Amniotic stem cell (primary cell): ENCODE data around the gene AP4M1.
A peak's percentile ranks its signal among the peaks of the same experiment; 100 is the strongest.
"Not testable (repeated sequence)": the region's sequence is repeated elsewhere in the genome, so short reads cannot be mapped to it uniquely, and the experiment has no call there.

Experiments used
- DNase-seq: peaks from one replicate; lab custom pipeline; 2025; lab: John Stamatoyannopoulos, UW

Gene AP4M1

DNA sequence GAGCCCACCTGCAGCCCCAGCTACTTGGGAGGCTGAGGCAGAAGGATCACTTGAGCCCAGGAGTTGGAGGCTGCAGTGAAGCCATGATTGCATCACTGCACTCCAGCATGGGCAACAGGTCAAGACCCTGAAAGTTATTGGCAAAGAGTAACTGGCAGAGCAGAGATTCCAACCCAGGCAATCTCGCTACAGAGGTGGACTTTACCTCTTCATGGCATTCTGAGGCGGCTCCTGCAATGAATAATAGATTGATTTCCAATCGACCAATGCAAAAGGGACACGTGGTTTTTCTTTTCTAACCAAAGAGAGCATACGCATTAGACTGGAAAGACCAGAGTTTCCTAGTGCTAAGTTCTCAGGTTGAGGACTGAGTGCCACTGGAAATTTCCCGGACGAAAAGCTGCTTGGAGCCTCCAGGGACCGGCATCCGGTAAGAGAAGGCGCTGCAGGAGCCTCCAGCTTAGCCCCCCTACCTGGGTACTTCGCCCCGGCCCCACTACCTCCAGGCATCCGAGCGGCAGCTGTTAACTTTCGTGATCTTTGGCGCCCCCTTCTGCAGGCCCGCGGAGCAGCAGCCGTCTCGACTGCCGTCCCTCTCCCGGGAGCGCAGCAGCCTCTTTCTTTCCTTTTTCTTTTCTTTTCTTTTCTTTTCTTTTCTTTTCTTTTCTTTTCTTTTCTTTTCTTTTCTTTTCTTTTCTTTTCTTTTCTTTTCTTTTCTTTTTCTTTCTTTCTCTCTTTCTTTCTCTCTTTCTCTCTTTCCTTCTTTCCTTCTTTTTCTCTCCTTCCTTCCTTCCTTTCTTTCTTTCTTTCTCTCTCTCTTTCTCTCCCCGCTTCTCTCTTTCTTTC, 29.4 kb downstream of the AP4M1 start:
- DNase-seq = peak; percentile 9

DNA sequence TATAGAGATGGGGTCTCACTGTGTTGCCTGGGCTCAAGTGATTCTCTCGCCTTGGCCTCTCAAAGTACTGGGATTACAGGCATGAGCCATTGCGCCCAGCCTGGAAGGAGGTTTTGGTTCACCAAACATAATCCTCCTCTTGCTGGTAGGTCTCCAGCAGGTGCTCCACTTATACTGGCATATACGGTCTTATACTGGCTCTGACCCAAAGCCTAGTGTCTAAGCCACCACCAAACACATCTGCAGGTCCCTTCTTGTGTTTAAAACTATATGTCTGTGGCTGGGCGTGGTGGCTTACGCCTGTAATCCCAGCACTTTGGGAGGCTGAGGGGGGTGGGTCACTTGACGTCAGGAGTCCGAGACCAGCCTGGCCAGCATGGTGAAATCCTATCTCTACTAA, 30.7 kb downstream of the AP4M1 start:
- no peak for DNase-seq

DNA sequence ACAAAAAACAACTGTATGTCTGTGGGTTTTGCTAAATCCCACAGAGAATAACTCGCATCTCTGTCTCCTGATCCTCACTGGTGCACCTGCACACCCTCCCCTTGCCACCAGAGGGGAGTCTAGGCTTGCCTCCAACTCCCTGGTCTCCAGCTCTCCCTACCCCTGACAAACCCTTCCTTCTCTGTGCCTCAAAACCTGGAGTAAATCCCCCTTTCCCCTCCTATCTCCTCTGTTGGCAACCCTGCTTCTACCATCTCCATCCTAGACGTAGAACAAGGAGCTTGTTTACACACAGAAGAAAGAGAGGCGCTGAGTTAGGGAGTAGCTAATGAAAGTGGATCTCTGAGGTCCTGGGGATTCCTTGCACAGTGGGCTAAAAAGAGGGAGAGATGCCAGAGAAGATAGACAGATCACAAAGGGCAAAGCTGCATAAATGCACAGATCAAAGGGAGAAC, 31.3 kb downstream of the AP4M1 start:
- DNase-seq = peak; percentile 39

DNA sequence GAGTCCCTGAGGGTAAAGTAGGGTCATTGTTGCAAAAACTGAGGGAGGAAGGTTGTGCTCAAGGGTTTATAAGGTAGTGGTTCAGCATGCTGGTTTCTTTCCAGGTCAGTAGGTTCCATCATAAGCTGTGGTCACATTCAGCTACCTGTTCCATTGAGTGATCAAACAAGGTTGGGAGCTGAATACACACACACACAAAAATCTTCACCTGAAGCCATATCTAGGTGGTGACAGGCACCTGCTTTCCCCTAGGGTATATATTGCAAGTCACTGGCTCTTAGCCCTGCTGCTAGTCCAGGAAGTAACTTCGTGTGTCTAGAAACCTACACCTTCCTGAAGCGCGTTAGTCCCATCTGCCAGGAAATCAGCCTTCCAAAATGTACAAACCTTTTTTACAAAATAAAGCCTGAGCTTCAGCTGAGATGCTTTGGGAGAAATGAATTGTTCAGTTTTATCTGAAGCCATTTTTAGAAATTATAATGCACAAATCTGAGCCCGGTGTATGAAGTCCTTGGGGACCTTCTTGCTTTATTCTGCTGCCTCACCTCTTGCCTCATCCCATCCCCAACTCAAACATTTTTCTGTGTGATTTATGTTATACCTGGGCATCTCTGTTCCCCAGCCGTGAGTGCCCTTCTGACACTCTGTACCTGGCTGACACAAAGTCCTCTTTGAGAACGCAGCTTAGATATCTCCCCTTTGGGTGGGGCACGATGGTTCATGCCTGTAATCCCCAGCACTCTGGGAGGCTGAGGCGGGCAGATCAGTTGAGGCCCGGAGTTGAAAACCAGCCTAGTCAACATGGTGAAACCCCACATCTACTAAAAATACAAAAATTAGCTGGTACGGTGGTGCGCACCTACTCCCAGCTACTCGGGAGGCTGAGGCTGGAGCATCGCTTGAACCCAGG, 36.7 kb downstream of the AP4M1 start:
- no peak for DNase-seq

DNA sequence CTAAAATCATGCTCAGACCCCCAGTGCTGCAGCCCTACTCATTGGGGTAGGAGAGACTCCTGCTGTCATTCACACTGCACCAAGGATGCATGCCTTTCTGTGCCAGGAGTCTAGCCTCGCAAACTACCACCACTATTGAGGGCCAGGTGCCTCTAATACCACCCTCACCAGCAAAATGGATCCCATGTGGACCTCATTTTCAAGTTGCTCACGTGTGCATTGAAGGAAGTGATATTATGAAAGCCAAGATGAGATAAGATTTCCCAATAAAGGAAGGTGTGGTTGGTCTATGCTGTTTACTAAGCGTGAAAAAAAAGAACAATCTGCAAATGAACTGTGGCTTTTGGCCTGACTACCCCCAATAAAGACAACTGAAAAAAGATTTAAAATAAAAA, 40.1 kb downstream of the AP4M1 start:
- DNase-seq = no peak

DNA sequence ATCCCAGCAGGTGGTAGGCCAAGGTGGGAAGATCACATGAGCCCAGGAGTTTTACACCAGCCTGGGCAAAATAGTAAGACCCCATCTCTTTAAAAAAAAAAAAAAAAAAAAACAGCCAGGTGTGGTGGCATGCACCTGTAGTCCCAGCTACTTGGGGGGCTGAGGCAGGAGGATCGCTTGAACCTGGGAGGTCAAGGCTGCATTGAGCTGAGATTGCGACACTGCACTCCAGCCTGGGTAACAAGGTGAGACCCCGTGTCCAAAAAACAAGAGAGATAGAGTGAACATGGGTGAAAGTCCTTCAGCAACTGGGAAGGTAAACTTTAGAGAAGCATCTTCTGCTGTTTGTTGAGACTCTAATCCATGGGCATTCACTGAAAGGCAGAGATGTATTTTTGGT, 41.0 kb downstream of the AP4M1 start:
- no peak for DNase-seq

DNA sequence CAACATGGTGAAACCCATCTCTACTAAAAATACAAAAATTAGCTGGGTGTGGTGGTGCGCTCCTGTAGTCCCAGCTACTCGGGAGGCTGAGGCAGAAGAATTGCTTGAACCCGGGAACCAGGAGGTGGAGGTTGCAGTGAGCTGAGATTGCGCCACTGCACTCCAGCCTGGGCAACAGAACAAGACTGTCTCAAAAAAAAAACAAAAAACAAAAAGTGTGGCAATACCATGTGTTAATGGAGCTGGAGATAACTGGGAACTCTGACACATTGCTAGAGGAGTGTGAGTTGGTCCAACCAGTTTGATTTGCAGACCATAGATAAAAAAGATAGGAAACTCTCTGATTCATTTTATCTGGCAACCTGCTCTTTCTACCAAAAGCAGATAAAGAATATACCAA, 44.9 kb downstream of the AP4M1 start:
- DNase-seq = not testable (repeated sequence)

DNA sequence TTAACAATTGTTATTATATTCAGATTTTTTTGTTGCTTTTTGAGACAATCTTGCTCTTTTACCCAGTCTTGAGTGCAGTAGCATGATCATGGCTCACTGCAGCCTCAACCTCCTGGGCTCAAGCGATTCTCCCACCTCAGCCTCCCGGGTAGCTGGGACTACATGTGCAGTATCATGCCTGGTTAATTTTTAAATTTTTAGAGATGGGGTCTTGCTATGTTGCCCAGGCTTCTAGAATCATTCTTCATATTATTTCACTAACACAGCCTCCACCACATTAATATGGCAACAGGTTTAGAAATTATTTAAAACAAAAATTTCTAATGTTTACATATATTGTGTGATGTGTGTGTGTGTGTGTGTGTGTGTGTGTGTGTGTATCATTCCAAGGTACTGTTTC, 45.8 kb downstream of the AP4M1 start:
- no peak for DNase-seq

DNA sequence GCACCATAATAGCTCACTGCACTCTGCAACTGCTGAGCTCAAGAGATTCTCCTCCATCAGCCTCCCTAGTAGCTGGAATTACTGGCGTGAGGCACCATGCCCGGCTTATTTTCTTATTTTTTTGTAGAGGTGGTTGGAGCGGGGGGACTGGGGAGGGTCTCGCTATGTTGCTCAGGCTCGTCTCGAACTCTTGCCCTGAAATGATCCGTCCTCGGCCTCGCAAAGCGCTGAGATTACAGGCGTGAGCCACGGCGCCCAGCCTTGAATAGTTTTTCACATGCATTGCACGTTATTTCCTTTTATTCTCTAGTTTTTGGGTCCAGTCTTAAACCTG, 46.7 kb downstream of the AP4M1 start:
- DNase-seq = no peak

DNA sequence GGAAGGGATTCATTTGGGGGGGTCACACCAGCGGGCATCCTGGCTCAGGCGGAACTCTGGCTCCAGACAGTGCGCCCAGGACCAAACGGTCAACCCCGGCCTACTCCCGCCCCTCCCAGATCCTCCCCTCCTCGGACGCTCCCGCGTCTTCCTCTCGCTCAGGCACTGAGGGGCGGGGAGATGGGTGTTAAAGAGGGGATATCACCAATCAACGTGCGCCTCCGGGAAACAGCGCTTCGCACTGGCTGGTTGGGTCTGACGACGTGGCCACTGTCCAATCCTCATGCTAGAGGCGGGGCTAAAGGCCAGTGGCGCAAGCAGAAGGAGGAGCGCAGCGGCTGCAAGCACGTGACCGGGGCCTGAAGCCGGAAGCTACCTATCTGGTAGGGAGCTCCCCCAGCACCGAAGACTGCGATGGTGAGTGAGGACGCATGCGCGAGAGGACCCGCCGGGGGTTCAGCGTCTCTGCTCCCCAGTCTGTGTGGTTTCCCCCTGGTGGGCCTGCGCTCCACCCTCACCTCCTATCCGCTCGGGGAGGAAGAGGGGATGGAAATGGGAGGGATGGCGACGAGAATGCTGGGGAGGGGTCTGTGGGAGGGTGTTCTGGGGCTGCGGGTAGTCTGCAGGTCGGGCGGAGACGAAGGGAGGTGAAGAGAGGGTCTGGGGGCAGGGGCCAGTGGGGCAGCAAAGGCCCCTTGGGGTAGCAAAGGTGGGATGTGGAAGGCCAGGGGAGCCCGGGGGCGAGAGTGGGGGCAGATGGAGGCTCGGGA, 47.3 kb downstream of the AP4M1 start, which contains the start of gene LAMTOR4:
TSS of gene LAMTOR4 (plus strand) at position 360 of the 770 bp plus-strand sequence. CDS start at position 415, 55 bp downstream.
- peak; percentile 97 for DNase-seq

DNA sequence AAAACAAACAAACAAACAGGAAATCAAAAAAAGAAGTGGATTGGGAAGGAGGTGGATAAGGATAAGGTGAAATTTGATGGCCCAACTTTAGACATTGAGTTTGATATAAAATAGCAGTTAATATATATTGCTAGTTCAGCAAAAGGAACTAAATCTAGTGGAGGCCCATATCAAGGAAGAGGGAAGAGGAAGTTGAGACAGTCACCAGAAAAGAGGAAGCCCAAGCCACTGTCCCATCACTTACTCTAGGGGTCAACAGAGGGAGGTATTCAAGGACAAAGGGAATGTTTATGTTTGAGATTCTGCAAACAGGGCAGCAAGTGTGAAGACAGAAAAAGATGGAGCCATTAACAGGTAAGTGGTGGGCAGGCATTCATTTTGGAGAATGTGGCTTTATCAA, 51.0 kb downstream of the AP4M1 start:
- DNase-seq = no peak

DNA sequence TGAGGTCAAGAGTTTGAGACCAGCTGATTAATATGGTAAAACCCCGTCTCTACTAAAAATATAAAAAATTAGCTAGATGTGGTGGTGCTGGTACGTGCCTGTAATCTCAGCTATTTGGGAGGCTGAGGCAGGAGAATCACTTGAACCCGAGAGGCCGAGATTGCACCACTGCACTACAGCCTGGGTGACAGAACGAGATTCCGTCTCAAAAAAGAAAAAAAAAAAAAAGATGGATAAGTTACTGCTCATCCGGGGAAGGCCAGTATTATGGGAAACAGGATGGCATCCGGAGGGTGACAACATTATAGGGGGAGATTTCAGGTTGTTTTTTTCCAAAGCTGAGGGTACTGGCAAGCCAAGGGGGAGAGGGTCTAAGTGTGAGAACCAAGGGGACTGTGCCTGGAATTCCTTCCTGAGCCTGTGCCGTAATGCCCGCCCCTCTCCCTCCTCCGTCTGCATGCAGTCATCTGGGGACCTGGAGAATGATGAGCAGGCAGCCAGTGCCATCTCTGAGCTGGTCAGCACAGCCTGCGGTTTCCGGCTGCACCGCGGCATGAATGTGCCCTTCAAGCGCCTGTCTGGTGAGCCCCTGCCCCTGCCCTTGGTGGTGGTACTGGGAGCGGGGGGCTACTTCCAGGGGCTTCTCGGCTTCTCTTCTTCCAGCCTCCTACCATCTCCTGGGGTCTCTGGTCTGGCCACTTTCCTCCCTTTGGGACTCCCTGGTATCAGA, 51.7 kb downstream of the AP4M1 start:
- no peak for DNase-seq

DNA sequence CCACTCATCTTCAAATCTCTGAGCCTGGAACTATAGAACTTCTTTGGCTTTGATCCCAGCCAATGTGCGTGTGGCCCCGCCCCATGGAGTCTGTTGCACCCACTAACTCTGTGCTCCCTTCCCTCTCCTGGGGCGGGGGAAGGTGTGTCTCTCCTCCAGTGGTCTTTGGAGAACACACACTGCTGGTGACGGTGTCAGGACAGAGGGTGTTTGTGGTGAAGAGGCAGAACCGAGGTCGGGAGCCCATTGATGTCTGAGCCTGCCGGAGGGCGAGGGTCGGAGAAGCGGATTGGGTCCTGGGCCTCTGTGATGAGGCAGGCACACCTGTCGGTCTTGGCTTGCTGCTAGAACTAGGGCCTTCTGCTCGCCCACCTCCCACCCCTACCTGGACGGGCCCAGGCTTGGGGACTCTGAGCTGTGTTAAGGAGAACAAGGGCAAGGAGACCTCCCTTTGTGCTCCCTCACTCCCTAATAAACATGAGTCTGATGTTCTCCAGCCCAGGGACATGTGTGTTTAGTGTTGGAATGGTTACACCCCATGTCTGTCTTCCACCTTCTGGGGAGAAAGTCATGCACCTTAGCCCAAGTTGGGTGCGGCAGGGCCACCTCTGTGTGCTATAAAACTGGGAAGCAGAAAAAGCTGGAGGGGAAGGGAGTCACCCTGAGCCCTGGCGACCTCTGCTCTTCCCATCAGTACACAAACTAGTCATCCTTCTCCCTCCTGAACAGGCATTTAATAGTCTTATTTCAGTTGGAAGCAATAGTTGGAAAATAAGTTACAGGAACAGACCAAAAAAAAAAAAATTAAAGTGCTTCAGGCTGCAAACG, 52.5 kb downstream of the AP4M1 start:
- DNase-seq = no peak

DNA sequence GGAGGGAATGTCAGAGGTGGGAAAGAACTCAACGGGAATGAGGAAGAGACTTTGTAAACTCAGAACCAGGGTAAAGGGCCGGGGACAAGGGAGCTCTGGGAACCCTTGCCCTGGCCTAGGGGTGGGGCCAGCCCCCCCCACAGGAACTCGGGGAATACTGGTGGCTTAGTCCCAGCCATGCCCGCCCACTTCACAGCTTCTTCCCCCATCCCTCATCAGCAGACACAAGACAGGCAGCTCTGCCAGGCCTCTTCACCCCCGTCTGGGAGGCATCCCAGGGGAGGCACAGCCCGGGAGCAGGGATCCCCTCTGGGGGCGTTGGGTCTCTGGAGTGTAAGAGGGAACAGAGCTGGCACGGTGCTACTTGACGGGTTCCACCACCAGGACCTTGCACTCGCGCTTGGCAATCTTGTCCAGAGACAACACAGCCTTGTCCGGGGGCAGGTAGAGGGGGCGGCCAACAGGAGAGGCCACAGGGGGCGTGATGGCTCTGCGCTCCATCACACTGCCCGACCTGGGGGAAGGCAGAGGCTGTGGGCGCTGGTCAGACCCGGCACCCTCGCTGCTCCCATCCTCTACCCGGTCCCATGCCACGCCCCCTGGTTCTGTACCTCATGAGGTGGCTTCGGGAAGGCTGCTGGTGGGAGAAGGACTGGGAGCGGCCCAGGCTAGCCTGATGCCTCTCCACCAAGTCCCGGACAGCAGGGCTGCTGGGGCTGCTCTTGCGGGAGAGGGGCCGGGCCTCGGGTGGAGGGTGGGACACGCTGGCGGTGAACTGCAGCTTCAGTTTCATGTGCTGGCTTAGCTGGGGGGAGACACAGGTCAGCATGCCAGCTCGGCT, 53.4 kb downstream of the AP4M1 start:
- no peak for DNase-seq

DNA sequence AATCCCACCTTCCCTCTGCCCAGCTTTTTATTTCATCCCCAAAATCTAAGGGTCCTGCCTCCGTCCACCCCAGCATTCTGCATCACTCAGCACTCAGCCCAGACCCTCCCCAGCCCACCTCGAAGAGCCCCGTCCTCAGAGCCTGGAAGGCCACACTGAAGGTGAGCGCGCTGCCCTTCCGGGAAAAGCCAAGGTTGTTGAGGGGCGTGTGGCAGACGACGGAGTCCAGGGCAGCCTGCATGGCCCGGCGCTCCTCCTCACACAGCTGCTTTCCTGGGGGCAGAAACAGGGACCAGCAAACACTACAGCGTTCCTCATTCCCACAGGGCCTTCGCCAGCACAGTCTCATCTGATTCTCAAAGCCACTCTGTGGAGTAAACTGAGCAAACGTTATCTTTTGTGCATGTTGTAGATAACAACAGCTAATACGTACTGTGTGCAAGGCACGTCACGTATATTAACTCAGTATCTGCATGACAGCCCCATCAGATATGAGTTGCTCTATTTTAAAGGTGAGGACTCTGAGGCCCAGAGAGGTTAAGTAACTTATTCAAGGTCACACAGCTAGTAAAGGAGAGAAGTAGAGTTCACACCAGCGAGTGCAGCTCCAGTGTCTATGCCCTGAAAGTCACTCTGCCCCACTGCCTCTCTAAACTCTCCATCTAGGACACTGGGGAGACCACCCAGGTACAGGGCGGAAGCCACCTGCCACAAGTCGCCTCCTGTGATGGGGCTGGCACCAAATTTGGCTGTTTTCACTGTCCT, 54.3 kb downstream of the AP4M1 start:
- no peak for DNase-seq

DNA sequence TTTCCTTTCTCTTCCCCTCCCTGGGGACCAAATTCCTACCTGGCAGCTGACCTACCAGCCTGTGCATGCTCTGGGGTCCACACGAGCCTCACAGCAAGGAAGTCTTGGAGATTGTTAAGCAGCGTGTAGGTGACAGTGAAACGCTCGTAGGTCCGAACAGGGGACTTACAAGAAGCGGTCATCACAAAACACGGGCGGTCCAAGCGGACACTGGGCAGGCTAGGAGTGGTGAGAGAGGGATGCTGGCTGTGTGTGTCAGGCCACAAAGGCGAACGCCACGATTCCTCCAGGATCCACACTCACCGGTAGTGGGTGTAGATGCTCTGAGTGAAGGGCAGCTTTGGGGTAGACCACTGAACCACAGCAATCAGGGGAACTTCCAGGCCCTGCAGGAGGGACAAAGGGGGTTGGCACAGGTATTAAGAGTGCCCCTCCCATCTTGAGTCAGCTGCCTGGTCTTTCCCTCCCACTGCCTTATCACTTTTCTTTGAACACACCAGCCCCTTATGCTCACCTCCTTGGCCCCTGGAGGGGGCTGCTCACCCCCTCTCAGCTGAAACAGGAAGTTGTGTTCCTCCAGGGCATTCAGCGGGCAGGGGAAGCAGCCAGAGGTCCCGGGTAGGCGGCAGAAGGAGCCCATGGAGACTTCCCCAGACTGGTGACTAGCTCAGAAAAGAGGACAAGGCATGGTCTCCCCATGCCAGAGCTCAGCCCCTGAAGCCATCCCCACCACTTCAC, 55.1 kb downstream of the AP4M1 start:
- DNase-seq = no peak

DNA sequence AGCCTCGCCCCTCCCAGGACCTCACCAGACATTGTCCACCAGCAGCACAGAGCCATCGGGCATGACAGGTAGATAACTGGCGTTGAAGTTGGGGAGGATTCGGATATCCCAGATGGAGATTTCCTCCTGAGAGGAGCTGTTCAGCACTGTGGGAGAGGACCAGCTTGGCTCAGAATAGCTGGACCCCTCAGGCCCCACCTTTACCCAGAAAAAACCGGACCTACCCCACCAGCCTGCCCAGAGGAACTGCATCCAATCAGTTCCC, 55.6 kb downstream of the AP4M1 start:
- DNase-seq = no peak
